ENCODE results near the gene OR2AE1. TPM values are rescaled to one million over a fixed set of nuclear protein-coding genes. Genes with fewer than 3 reads are reported as not detected.

OR2AE1 gene
- total and polyA plus RNA-seq, 5 donors from 2014 or later: 0.99 TPM; not detected in 4

DNA sequence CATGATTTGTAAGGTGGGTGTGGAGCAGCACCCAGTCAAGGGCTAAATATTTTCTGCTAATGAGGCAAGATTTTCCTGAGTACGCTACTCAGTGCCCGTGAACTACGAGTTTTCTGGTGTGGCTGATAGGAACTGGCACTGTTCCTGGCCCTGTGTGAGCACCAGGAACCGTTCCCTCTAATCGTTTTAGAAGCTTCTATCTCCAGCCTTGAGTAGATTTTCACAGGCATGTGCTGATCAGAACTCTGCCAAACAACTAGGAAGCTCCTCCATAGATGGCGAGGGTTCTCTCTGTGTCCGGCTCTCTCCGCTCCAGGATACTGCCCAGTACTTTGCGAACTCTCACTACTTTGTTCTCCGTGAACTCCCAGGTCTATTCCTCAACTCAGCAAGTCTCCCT, 24.7 kb upstream of the OR2AE1 start:
- Mint-ChIP-seq H3K36me3 (peaks cover 50% of the 10 kb centered on the region), H3K4me1 (peaks cover 4 to 15% (median 5%) of the 10 kb centered on the region in 4 donors), H3K9me3 (peaks cover 0 to 1% (median 0%) of the 10 kb centered on the region in 7 donors), H3K4me3 (no peak overlapping the region), H3K27ac (peak overlapping the region in 1 of 3 donors; percentile 30), H3K27me3 (no peaks in the 10 kb centered on the region)
- Histone ChIP-seq H3K9me3 (ENCODE audit: control insufficient read depth in 2 of 2, low read length in 2 of 2) (no peaks in the 10 kb centered on the region), H3K36me3 (ENCODE audit: control insufficient read depth, insufficient read depth, low read length) (peaks cover 71% of the 10 kb centered on the region), H3K27me3 (ENCODE audit: control insufficient read depth, insufficient read depth, low read length) (no peaks in the 10 kb centered on the region), H3K4me3 (ENCODE audit: low read depth, low read length) (no peak overlapping the region), H3K4me1 (ENCODE audit: control insufficient read depth, insufficient read depth, low read length, poor library complexity, severe bottlenecking) (no peaks in the 10 kb centered on the region), H3K27ac (ENCODE audit: insufficient read depth, low read length, poor library complexity, severe bottlenecking) (no peak overlapping the region)
- ATAC-seq (ENCODE audit: low read depth in 2 of 2) (no peak), DNase-seq (no peak)

DNA sequence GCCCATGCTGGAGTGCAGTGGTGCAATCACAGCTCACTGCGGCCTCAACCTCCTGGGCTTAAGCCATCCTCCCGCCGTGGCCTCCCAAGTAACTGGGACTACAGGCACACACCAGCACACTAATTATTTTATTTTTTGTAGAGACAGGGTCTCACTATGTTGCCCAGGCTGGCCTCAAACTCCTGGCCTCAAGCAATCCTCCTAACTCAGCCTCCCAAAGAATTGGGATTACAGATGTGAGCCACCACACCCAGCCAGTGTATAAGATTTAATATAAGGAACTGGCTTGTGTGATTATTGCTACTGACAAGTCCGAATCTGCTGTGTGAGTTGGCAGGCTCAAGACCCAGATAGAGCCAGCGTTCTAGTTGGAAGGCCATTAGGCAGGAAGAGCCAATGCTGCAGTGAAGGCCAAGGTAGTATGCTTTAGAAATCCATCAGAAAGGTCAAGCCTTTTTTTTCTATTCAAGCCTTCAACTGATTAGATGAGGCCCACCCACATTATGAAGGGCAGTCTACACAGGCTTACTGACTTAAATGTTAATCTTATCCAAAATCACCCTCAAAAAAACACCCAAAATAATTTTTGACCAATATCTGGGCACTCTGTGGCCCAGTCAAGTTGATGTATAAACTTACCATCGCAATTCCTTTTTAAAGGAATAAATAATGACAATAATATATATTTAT, 23.1 kb upstream of the OR2AE1 start:
- H3K27me3 ChIP-seq (ENCODE audit: control insufficient read depth, insufficient read depth, low read length): no peaks in the 10 kb centered on the region
- no peak overlapping the region for H3K27ac Mint-ChIP-seq
- no peaks in the 10 kb centered on the region for H3K27me3 Mint-ChIP-seq
- no peak overlapping the region for H3K4me3 ChIP-seq (ENCODE audit: low read depth, low read length)
- no peak for ATAC-seq (ENCODE audit: low read depth in 2 of 2)
- H3K27ac ChIP-seq (ENCODE audit: insufficient read depth, low read length, poor library complexity, severe bottlenecking): no peak overlapping the region
- H3K4me1 ChIP-seq (ENCODE audit: control insufficient read depth, insufficient read depth, low read length, poor library complexity, severe bottlenecking): no peaks in the 10 kb centered on the region
- H3K36me3 ChIP-seq (ENCODE audit: control insufficient read depth, insufficient read depth, low read length): peaks cover 57% of the 10 kb centered on the region
- no peaks in the 10 kb centered on the region for H3K9me3 ChIP-seq (ENCODE audit: control insufficient read depth in 2 of 2, low read length in 2 of 2)
- peaks cover 3 to 12% (median 7%) of the 10 kb centered on the region in 4 donors for H3K4me1 Mint-ChIP-seq
- H3K36me3 Mint-ChIP-seq: peaks cover 42% of the 10 kb centered on the region
- H3K9me3 Mint-ChIP-seq: peaks cover 0 to 1% (median 0%) of the 10 kb centered on the region in 7 donors
- DNase-seq: no peak
- H3K4me3 Mint-ChIP-seq: no peak overlapping the region

DNA sequence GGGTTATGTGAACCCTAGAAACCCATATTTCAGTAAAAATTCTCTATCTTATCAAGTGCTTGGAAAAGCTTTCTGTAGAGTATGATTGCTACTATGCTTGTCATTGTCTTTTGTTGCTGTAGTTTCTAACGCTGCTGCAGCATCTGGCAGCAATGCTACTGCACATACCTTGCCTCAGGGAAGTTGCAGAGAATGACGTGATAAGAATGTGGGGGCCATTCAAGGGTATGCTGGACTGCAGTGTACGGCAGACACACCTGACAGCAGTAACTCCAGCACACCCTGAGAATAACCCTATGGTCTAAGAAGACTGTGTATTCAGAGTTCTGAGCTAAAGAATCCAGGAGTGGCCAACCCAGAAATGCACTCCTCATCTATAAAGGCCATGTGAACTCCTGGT, 22.0 kb upstream of the OR2AE1 start:
- H3K36me3 ChIP-seq (ENCODE audit: control insufficient read depth, insufficient read depth, low read length): peaks cover 50% of the 10 kb centered on the region
- H3K4me3 ChIP-seq (ENCODE audit: low read depth, low read length): no peak overlapping the region
- Mint-ChIP-seq H3K27ac (no peak overlapping the region), H3K4me3 (no peak overlapping the region), H3K9me3 (peaks cover 0 to 1% (median 0%) of the 10 kb centered on the region in 7 donors), H3K27me3 (no peaks in the 10 kb centered on the region), H3K36me3 (peaks cover 42% of the 10 kb centered on the region), H3K4me1 (peaks cover 0 to 11% (median 7%) of the 10 kb centered on the region in 4 donors)
- DNase-seq (no peak), ATAC-seq (ENCODE audit: low read depth in 2 of 2) (no peak)
- H3K4me1 ChIP-seq (ENCODE audit: control insufficient read depth, insufficient read depth, low read length, poor library complexity, severe bottlenecking): no peaks in the 10 kb centered on the region
- H3K27me3 ChIP-seq (ENCODE audit: control insufficient read depth, insufficient read depth, low read length): no peaks in the 10 kb centered on the region
- H3K9me3 ChIP-seq (ENCODE audit: control insufficient read depth in 2 of 2, low read length in 2 of 2): no peaks in the 10 kb centered on the region
- no peak overlapping the region for H3K27ac ChIP-seq (ENCODE audit: insufficient read depth, low read length, poor library complexity, severe bottlenecking)

DNA sequence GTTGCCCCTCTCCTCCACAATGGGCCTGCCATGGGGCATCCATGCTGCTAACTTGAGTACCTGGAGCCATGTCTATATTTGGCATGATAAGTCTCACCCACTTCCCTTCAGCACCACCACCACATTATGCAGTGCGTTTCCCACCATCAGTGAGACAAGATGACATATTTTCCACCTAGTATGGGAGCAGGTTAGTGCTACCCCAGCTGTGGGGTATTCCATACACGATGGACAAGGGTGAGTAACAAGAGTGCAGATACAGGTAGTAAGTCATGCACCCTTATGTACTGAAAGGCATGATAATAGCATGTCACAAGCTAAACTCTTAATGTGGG, 21.2 kb upstream of the OR2AE1 start:
- Histone ChIP-seq H3K4me1 (ENCODE audit: control insufficient read depth, insufficient read depth, low read length, poor library complexity, severe bottlenecking) (no peaks in the 10 kb centered on the region), H3K27ac (ENCODE audit: insufficient read depth, low read length, poor library complexity, severe bottlenecking) (no peak overlapping the region), H3K27me3 (ENCODE audit: control insufficient read depth, insufficient read depth, low read length) (no peaks in the 10 kb centered on the region), H3K36me3 (ENCODE audit: control insufficient read depth, insufficient read depth, low read length) (peaks cover 42% of the 10 kb centered on the region), H3K4me3 (ENCODE audit: low read depth, low read length) (no peak overlapping the region), H3K9me3 (ENCODE audit: control insufficient read depth in 2 of 2, low read length in 2 of 2) (no peaks in the 10 kb centered on the region)
- Mint-ChIP-seq H3K4me3 (no peak overlapping the region), H3K27me3 (no peaks in the 10 kb centered on the region), H3K36me3 (peaks cover 33% of the 10 kb centered on the region), H3K9me3 (peaks cover 0 to 3% (median 0%) of the 10 kb centered on the region in 7 donors), H3K27ac (no peak overlapping the region), H3K4me1 (peaks cover 0 to 18% (median 8%) of the 10 kb centered on the region in 4 donors)
- no peak for DNase-seq
- ATAC-seq (ENCODE audit: low read depth in 2 of 2): no peak

DNA sequence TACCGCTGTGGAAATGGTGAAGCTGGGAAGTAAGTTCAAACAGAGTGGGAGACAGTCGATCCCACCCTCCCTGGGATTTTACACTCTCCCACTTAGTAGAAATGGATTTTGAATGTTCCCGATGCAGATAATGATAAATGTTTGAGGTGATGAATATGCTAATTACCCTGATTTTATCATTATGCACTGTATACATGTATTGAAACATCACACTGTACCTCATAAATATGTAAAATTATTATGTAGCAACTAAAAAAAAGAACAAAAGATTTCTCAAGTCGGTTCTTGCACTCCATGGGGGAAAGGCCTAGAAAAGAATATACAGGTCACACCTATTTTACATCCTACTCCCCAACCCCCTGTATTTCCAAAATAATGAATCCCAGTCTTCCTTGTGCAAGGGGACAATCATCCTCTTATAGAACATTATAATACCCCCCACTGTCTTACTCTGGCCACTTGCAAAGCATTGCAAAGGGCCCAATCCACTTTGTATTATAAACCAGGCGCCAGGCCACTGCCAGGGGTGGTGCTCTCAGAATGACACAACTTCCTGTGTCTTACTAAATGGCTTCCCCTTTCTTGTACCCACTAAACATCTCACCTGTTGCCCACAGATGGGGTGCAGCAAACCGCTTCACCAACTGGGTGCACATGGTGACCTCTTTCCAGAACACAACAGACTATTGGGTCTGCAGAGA, 20.6 kb upstream of the OR2AE1 start:
- H3K36me3 ChIP-seq (ENCODE audit: control insufficient read depth, insufficient read depth, low read length): peaks cover 38% of the 10 kb centered on the region
- H3K4me3 ChIP-seq (ENCODE audit: low read depth, low read length): no peak overlapping the region
- Mint-ChIP-seq H3K4me1 (peaks cover 0 to 18% (median 8%) of the 10 kb centered on the region in 4 donors), H3K4me3 (no peak overlapping the region), H3K27me3 (no peaks in the 10 kb centered on the region), H3K27ac (no peak overlapping the region), H3K9me3 (peaks cover 0 to 3% (median 0%) of the 10 kb centered on the region in 7 donors), H3K36me3 (peaks cover 28% of the 10 kb centered on the region)
- no peak for DNase-seq
- no peaks in the 10 kb centered on the region for H3K9me3 ChIP-seq (ENCODE audit: control insufficient read depth in 2 of 2, low read length in 2 of 2)
- no peak for ATAC-seq (ENCODE audit: low read depth in 2 of 2)
- no peaks in the 10 kb centered on the region for H3K27me3 ChIP-seq (ENCODE audit: control insufficient read depth, insufficient read depth, low read length)
- no peaks in the 10 kb centered on the region for H3K4me1 ChIP-seq (ENCODE audit: control insufficient read depth, insufficient read depth, low read length, poor library complexity, severe bottlenecking)
- H3K27ac ChIP-seq (ENCODE audit: insufficient read depth, low read length, poor library complexity, severe bottlenecking): no peak overlapping the region

DNA sequence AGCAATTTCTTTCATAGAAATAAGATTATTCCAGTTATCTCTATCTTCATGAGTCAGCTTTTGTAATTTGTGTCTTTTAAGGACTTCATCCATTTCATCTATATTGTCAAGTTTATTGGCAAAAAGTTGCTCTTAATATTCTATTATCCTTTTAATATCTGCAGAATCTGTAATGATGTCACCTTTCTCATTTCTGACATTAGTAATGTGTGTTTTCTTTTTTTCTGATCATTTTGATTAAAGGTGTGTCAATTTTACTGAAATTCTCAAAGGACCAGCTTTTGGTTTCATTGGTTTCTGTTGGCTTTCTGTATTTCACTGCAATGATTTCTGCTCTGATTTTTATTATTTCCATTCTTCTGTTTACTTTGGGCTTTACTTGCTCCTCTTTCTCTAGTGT, 17.9 kb upstream of the OR2AE1 start:
- no peak overlapping the region for H3K4me3 Mint-ChIP-seq
- Histone ChIP-seq H3K27me3 (ENCODE audit: control insufficient read depth, insufficient read depth, low read length) (no peaks in the 10 kb centered on the region), H3K4me3 (ENCODE audit: low read depth, low read length) (no peak overlapping the region), H3K36me3 (ENCODE audit: control insufficient read depth, insufficient read depth, low read length) (peaks cover 33% of the 10 kb centered on the region), H3K9me3 (ENCODE audit: control insufficient read depth in 2 of 2, low read length in 2 of 2) (no peaks in the 10 kb centered on the region), H3K27ac (ENCODE audit: insufficient read depth, low read length, poor library complexity, severe bottlenecking) (no peak overlapping the region), H3K4me1 (ENCODE audit: control insufficient read depth, insufficient read depth, low read length, poor library complexity, severe bottlenecking) (no peaks in the 10 kb centered on the region)
- ATAC-seq (ENCODE audit: low read depth in 2 of 2) (no peak), DNase-seq (no peak)
- no peak overlapping the region for H3K27ac Mint-ChIP-seq
- H3K9me3 Mint-ChIP-seq: peaks cover 0 to 9% (median 0%) of the 10 kb centered on the region in 7 donors
- no peaks in the 10 kb centered on the region for H3K27me3 Mint-ChIP-seq
- H3K4me1 Mint-ChIP-seq: peaks cover 6 to 22% (median 11%) of the 10 kb centered on the region in 4 donors
- peaks cover 31% of the 10 kb centered on the region for H3K36me3 Mint-ChIP-seq

DNA sequence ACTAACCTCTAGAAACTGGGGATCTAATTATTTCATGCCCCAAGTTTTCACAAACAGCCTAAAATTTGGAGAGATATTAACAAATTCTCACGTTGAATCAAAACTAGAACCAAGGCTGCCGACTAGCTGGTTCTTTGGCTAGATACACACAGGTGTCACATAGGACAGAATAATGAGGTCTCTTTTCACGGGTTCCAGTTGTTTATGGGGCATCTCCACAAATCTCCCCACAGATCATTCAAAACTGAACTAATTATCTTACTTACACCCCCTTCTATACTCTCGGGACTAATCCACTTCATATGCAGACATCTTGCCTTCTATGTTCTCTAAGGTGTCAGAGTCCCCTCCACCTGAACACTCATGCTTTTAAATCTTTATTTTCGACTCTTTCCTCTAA, 16.4 kb upstream of the OR2AE1 start:
- Mint-ChIP-seq H3K36me3 (peaks cover 32% of the 10 kb centered on the region), H3K27me3 (no peaks in the 10 kb centered on the region)
- no peak for ATAC-seq (ENCODE audit: low read depth in 2 of 2)

More for the DNA sequence above, 16.4 kb upstream of the OR2AE1 start:
- Histone ChIP-seq H3K4me1 (ENCODE audit: control insufficient read depth, insufficient read depth, low read length, poor library complexity, severe bottlenecking) (no peaks in the 10 kb centered on the region), H3K27ac (ENCODE audit: insufficient read depth, low read length, poor library complexity, severe bottlenecking) (no peak overlapping the region), H3K36me3 (ENCODE audit: control insufficient read depth, insufficient read depth, low read length) (peaks cover 28% of the 10 kb centered on the region), H3K9me3 (ENCODE audit: control insufficient read depth in 2 of 2, low read length in 2 of 2) (no peaks in the 10 kb centered on the region), H3K27me3 (ENCODE audit: control insufficient read depth, insufficient read depth, low read length) (no peaks in the 10 kb centered on the region), H3K4me3 (ENCODE audit: low read depth, low read length) (no peak overlapping the region)
- H3K9me3 Mint-ChIP-seq: peaks cover 0 to 9% (median 0%) of the 10 kb centered on the region in 7 donors
- no peak overlapping the region for H3K4me3 Mint-ChIP-seq
- DNase-seq: no peak
- peak overlapping the region in 1 of 3 donors; percentile 91 for H3K27ac Mint-ChIP-seq
- H3K4me1 Mint-ChIP-seq: peaks cover 6 to 22% (median 11%) of the 10 kb centered on the region in 4 donors

Data from CD4-positive, CD25-positive, alpha-beta regulatory T cell (primary cell).